GM12873 (cell line): ENCODE data around the gene SRRD.

Experiments used
- CTCF ChIP-seq: IDR thresholded peaks from 2 replicates; pipeline ENCODE4 v1.5.1; 2012; ENCODE audit warnings: low read depth, mild to moderate bottlenecking, moderate library complexity, low read length, control low read depth; ENCODE audit not compliant: insufficient read depth; ENCODE audit errors: missing control alignments

Gene SRRD

DNA sequence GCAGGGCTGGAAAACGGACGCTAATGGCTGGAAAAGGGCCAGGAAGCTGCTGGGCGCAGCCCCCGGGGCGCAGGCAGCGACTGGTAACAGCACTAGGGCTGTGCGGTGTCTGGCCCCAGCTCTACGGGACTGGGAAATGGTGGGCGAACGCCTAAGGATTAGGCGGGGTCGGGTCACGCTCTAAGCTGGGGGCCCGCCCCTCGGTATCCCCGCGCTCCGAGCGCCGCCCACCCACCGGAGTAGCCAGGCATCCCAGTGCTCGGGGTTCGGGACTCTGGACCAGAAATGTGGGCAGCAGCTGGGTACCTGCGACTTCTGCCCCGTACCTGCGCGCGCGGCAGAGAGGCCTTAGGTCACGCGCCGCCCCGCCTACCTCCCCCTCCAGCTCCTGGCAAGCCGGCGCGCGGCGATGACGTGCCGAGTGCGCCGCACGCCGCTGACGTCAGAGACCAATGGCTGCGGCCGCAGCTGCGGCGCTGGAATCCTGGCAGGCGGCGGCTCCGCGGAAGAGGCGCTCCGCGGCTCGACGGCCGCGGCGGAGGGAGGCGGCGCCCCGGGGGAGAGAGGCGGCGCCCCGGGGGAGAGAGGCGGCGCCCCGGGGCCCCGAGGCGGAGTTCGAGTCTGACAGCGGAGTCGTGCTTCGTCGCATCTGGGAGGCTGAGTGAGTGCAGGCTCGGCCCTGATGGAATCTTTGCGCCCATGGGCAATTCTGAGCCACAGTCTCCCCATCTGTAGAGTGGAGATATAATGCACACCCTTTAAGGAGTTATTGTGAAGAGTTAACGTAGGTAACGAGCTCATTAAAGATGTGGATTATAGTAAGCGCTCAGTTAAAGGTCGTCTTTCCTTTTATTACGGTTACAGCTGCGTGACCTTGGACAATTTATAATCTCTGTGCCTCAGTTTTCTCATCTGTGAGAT, at the start of gene SRRD, which contains the start of gene HPS4:
TSS of gene SRRD (plus strand) at position 439 of the 921 bp plus-strand sequence. CDS start at position 453, 14 bp downstream.
TSS of gene HPS4 (minus strand) at position 345 of the 921 bp plus-strand sequence. CDS start 2,021 bp downstream, outside the sequence.
- TF ChIP-seq CTCF = no peak

DNA sequence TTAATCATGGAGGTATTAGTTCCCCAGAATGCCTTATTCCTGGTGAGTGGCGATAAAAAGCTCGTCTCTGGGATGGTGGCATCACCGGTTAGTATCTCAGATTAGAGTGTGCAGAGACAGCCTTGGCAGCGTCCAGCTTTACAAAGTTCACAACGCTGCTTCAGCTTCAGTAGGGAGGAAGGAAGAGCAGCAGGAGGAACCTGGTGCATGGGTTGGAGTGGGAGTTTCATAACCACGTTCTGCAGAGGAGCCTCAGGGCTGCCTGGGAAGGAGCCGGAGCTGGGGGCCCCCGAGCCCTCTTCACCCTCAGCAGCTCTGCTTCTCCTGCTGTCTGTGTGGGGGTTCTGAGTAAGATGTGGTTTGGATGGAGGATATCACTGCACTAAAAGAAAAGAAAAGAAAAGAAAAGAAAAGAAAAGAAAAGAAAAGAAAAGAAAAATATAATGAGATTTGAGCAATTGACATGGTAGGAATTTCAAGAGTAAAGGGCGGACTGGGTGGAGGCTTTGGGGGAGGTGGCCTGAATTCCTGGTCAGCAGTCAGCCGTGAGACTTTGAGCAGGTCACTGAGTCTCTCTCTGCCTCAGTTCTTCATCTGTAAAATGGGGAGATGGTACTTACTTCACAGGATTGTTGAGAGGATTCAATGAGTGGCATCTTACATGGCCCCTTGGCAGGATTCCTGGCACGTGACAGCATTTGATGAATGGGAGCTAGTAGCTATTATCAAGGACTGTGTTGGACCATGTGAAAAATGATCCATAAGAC, 48.2 kb upstream of the SRRD start:
- TF ChIP-seq CTCF = no peak

GRCh38 chr22:26436903-26437515, 46.7 kb upstream of the SRRD start:
- TF ChIP-seq CTCF = no peak

DNA sequence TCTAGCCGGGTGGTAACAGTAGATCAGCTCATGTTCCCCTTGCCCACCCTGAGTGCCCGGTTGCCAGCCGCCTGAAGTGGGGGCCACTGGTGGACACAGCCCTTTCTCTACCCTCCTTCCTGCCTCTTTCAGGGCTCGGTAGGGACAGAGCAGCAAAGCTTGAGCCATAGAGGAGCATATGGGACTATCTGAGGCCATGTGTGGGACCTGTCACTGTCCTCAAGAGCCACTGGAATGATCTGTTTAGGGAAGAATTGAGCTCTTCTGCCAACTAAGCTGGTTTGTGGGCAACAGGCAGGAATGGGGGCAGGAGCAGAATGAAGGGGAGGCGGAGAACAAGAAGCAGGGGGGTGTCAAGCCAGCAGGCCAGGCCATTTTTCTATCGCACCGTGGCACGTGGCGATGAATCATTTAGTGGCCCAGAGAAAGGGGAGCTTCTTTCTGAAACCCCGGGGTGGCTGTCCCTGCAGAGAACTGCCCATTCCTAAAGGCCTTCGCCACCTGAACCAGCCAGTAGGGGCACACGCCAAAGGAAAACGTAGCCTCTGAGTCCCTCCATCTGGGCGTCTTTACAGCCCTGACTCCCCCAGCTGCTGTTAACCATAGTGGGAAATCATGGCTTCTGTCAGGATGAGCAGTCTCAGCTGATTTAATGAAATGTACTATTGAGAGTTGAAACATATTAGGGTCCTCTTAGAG, 45.8 kb upstream of the SRRD start:
- no peak for TF ChIP-seq CTCF

DNA sequence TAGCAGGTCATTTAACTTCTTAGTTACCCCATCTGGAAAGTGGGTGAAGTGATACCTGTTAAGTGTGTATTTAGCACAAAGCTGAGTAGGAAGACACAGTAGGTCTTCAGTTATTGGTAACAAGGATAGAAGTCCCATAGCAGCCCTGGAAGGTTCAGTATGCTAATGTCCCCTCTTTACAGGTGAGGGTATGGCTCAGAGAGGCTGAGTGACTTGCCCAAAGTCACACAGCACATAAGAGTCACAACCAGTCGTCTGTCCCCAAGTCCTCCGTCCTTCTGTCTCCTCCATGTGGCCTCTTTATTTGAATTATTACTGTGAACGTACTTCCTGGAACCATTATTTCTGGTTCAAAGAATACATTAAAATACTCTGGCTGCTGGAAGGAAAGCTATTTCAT, 44.1 kb upstream of the SRRD start:
- no peak for TF ChIP-seq CTCF

GRCh38 chr22:26442086-26442756, 41.5 kb upstream of the SRRD start:
- TF ChIP-seq CTCF = no peak
